ENCODE measurements around the gene KREMEN1.

Gene KREMEN1

GRCh38 chr22:29048822-29049654 is 23.8 kb upstream of the KREMEN1 start:
- DNase-seq (ENCODE audit: low read depth): no peak

DNA sequence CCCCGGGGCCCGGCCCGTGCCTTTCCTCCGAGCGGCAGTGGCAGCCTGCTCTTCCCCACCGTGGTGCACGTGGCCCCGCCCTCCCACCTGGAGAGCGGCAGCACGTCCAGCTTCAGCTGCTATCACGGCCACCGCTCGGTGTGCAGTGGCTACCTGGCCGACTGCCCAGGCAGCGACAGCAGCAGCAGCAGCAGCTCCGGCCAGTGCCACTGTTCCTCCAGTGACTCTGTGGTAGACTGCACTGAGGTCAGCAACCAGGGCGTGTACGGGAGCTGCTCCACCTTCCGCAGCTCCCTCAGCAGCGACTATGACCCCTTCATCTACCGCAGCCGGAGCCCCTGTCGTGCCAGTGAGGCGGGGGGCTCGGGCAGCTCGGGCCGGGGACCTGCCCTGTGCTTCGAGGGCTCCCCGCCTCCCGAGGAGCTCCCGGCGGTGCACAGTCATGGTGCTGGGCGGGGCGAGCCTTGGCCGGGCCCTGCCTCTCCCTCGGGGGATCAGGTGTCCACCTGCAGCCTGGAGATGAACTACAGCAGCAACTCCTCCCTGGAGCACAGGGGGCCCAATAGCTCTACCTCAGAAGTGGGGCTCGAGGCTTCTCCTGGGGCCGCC is 23.1 kb upstream of the KREMEN1 start:
- DNase-seq (ENCODE audit: low read depth): no peak

GRCh38 chr22:29050457-29050856 is 22.4 kb upstream of the KREMEN1 start:
- no peak for DNase-seq (ENCODE audit: low read depth)

- DNase-seq (ENCODE audit: low read depth): no peak
Measured at GRCh38 chr22:29053048-29053702, 19.7 kb upstream of the KREMEN1 start.

DNA sequence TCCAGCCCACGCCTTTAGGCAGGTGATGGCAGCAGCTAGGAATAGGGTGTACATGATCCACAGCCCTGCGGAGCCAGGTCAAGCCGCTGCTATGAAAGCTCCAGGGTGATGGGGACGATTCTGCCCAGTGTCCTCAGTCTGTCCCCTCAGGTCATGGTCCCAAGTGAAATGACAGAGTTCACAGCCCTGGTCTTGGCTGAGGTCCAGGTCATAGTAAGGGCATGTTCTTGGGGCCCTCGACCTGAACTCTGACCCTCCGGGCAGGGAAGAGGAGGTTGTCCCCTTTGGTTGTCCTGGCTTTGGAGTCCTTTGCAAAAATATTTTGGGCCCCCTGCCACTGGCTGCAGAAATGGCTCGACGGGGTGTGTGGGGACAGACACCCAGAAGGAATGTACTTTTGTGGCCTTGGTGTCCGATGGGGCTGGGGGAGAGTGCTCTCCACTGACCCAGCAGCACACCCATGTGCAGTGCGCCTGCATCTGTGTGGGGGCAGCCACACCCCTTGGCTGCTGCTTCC is 18.5 kb upstream of the KREMEN1 start:
- DNase-seq (ENCODE audit: low read depth): no peak

DNA sequence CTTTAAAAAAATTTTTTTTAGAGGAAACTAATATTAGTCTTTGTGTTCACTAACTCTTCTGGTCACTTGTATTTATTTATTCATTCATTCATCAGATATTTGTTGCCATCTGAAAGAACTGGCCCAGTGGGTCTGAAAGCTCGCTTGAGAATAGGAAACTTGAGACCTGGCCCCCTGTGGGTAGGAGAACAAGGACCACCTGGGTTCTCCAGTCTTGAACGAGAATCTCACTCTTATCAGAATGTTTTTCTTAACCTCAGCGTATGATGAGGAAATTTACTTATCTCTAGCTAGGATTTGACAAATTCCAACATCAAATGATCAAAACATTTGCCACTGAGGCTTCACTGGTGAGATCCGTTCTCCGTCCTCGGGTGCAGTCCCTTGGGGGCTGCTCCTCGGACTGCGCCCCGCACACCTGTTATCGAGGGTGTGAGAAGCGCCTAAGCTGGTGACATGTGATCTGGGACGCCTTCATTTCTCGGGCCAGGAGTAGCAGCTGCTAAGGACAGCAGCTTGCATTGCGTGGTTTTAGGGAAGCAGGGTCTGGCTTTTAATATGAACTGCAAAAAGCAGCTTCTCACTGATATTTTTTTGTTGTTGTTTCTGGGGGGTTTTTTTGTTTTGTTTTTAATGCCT is 17.5 kb upstream of the KREMEN1 start:
- no peak for DNase-seq (ENCODE audit: low read depth)

- no peak for DNase-seq (ENCODE audit: low read depth)
Measured at GRCh38 chr22:29056472-29056871, 16.4 kb upstream of the KREMEN1 start.

DNA sequence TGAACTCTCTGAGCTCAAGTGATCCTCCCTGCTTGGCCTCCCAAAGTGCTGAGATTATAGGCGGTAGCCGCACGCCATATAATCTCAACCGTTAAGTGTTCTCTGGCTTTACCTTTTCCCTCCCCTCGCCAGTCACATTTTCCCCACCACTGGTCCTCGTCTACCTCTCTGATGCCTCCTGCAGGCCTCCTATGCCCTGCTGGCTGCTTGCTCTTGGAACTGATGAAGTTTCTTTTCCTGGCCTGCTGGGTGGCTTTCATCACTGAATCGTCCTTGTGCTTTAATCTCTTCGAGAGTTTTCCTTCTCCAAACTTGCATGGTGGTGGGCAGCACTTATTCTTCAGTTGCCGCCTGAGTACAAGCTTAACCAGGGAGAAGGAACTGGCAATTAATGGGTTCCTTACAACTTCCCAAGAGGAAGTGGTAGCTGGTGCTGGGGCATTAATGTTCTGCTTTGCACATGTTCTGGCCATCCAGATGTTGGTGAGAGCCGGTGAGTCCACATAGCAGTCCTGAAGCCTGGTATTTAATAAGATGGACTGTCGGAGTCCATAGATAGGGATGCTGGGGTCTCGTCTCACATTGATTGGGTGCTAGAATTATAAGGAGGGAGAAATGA is 12.5 kb upstream of the KREMEN1 start:
- no peak for DNase-seq (ENCODE audit: low read depth)

DNA sequence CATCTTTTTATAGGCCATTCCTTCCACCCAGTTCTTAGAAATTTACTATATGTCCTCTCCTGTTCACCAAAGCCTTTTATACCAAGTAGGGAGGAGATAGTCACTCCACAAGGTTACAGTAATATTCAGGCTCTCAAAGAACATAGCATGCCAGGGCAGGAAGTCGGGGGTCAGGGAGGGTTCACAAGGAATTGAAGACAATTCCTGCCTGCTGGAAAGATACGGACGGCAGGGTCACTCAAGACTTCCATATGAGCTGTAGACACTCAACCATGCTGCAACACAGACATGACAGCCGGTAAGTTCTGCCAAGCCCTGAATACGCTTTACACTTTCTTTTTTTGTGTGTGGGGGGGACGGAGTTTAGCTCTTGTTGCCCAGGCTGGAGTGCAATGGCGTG is 11.9 kb upstream of the KREMEN1 start:
- no peak for DNase-seq (ENCODE audit: low read depth)

DNA sequence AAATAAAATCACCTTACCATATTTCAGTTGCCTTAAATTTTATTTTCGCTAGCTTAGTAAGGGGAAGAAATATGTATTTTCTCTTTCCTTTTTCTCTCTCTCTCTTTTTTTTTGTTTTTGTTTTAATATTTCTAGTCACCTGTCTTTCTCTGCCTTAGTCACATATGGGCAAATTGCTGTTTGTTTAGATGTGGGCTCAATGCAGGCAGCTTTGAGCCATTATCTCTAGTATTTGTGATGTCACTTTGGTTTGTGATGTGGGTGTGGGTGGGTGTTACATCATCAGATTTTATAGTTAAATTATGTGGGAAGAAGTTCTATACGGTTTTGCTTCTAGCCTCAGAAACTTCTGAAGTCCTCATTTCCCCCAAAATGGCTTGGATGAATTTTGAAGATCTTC is 11.1 kb upstream of the KREMEN1 start, which contains the start of gene C22orf31:
TSS of gene C22orf31 (minus strand) at position 59 of the 400 bp plus-strand sequence. CDS start at position 20, 39 bp downstream.
- no peak for DNase-seq (ENCODE audit: low read depth)

DNA sequence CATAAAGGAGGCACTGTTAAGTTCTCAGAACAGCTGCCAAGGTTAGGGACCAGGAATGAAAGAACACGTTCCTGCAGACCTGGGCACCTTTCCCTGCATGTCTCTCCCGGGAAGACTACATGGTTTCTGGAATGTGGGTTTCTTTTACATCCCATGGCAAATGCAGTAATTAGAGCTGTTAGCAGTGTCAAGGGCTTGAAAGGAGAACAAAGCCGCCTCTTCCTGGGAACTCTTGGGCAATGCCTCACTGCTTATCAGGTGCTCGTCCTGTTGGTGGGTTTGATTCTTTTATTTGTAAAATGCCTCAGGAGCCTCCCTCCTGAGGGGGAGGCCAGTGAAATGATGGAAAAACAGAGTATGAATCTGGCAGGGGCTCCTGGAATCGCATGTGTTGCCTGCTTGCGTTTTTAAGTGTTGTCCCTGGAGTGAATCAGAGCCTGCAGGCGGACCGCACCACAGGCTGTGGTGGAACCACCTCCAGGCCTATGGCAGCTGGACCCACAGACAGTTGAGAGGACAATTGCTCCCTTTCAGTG is 10.5 kb upstream of the KREMEN1 start:
- DNase-seq (ENCODE audit: low read depth): no peak

DNA sequence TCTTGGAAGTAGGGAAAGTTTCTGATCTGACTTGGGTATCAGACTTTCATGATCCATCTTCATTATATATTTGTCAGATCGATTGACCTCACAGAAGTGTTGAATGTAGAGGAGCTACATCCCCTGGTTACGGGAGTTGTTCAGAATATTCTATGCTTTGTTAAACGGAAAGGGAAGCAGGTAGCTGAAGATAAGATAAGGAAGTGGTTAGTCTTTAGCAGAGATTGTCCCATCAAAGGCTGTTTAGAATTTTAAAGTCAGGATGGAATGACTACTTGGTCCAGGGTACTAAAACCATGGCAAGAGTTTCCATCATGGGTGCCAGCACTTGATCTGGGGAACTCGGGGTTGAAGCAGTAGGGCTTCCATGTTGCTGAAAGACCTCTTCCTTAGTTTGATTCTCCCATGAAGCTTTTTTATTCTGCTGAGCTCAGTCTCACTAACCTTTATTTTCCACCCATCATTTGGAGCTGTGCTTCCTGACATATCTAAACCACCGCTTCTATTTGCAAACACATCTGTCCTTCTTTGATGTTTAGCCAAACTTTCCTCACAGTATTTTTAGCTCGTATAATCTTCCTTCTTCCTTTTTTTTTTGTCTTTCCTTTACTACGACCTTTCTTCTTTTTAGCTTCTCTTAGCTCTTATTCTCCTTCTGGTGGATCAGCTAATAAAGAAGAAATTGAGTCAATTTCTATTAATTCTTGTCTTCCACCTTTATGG is 7.2 kb upstream of the KREMEN1 start:
- DNase-seq (ENCODE audit: low read depth): no peak

DNA sequence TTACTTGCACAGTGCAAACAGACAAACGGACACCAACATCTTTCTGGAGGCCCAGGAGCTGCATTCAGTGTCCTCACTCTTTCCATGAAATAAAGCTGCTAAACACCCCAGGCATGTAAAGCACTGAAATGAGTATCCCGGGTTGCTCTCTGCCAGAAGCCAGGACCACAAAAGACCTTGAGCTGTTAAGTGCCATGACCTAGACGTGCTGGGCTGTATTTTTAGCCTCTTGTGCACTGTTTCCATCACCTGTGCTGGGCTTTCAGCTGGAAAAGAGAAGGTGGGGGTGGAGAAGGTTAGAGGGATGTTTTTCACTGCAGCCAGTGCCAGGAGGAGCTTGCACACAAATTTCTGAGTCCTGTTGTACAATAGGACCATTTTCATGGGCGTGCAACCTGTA is 3.4 kb upstream of the KREMEN1 start:
- no peak for DNase-seq (ENCODE audit: low read depth)

- DNase-seq (ENCODE audit: low read depth): no peak
Measured at GRCh38 chr22:29070490-29070889, 2.3 kb upstream of the KREMEN1 start.

GRCh38 chr22:29071261-29072045 is 1.4 kb upstream of the KREMEN1 start:
- DNase-seq (ENCODE audit: low read depth): peak; percentile 62

DNA sequence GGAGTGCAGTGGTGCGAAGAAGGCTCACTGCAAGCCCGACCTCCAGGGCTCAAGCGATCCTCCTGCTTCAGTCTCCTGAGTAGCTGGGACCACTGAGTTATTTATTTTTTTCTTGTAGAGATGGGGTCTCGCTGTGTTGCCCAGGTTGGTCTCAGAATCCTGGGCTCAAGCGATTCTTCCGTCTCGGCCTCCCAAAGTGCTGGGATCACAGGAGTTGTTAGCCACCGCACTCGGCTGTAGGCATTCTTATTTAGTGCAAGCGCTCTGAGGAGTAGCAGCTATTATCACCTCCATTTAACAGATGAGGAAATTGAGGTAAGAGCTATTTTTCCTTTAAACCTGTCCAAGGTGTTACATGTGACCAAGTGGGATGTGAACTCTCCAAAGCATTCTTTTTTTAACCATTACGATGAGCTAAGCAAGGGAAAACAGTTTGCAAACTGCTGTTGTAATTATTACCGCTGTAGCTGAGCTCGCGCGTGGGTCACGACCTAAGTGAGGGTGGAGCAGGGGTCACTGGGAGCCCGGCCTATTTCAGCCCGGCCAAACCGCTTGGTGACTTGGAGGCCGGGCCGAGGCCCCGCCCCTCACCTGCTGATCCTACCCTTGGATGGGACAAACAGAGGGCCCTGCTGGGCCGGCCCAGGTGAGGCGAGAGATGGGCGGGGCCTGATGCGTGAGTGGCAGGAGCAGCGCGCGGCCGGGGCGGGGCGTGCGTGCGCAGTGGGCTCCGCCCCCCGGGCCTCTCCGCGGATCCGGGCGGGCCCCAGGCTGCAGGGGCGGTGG is 449 bp upstream of the KREMEN1 start:
- DNase-seq (ENCODE audit: low read depth): peak; percentile 79

- peak; percentile 34 for DNase-seq (ENCODE audit: low read depth)
Measured at GRCh38 chr22:29073618-29074275, 912 bp downstream of the KREMEN1 start.

DNA sequence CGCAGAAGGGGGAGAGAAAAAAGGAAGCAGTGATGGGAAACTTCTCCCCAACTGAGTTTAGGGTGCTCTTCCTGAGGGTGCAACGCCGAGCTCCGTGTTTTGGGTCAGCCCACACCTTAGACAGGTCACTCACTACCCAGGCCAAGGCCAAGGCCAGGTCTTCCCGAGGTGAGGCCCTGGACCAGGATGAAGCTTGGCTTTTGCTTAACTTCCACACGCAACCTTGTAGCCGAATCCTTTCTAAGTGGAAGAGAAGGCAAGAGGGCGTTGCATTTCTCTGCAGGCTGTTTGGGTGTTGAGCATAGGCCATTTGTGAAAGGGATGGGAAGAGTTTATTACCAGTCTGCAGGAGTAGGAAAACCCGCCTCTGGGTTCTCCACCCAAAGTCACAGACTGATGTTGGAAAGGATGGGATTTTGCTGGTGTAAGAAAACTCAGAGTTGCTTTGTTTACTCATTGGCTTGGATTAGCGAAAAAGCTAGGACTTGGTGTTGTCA is 1.5 kb downstream of the KREMEN1 start:
- no peak for DNase-seq (ENCODE audit: low read depth)
